GM20000 (cell line): ENCODE data around the gene RANBP17.
A peak's percentile ranks its signal among the peaks of the same experiment; 100 is the strongest.

Experiments
- DNase-seq: peaks from one replicate; pipeline ENCODE4 v3.0.0; 2012; ENCODE audit warnings: low spot score
- TF ChIP-seq, protein P1 (sequence below): IDR thresholded peaks from 2 replicates; pipeline ENCODE4 v1.5.1; 2012; ENCODE audit warnings: mild to moderate bottlenecking, control low read depth; ENCODE audit errors: extremely low read depth, missing control alignments

Gene RANBP17

GRCh38 chr5:171189442-171189841 is 327.6 kb downstream of the RANBP17 start:
- DNase-seq: no peak
- TF ChIP-seq, protein P1, sequence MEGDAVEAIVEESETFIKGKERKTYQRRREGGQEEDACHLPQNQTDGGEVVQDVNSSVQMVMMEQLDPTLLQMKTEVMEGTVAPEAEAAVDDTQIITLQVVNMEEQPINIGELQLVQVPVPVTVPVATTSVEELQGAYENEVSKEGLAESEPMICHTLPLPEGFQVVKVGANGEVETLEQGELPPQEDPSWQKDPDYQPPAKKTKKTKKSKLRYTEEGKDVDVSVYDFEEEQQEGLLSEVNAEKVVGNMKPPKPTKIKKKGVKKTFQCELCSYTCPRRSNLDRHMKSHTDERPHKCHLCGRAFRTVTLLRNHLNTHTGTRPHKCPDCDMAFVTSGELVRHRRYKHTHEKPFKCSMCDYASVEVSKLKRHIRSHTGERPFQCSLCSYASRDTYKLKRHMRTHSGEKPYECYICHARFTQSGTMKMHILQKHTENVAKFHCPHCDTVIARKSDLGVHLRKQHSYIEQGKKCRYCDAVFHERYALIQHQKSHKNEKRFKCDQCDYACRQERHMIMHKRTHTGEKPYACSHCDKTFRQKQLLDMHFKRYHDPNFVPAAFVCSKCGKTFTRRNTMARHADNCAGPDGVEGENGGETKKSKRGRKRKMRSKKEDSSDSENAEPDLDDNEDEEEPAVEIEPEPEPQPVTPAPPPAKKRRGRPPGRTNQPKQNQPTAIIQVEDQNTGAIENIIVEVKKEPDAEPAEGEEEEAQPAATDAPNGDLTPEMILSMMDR: no peak

- TF ChIP-seq, protein P1: no peak
- no peak for DNase-seq
Measured at GRCh38 chr5:171192111-171192510, 330.3 kb downstream of the RANBP17 start.

GRCh38 chr5:171201310-171201709 is 339.5 kb downstream of the RANBP17 start:
- TF ChIP-seq, protein P1: no peak
- no peak for DNase-seq

DNA sequence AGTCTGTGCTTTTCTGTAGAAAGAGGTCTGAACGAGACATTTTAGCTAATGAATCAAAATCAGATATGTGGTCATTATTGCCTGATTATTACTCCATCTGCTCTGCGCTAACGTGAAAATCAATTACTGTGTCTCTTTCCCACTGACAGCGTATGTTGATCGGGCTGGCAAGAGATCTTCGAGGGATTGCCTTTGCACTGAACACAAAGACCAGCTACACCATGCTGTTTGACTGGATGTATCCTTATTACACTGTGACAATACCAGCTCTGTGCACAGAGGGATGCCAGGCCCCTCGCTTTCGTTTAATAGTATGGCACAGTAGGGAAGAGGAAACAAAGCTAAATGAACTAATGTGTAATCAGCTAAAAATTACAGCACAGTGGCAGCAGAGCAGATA is 343.6 kb downstream of the RANBP17 start:
- DNase-seq: no peak
- TF ChIP-seq, protein P1: no peak

DNA sequence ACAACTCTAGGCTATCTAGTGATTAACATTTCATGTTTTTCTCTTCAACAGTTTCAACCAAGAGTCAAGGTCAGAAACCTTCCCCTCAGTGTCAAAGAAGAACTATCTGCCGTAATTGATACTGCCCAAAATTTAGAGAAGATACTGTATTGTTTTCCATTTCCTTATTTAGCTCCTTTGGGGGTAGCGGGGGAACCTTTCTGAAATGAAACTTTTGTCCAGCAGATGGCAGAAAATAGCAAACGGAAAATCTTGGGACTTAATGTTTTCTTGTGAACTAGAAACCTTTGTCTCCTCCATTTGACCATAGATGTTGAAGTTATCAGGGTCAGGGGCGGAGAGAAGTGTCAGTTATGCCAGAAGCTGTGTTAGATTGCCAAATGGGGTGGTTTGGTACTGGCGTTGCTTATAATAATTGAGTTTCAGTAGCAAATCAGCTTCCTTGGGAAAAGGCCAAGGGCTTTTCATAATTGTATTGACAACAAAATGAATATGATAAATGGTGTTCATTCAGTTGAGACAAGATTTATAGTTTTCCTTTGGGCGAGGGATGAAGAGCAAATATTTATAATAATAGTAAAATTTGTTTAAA is 345.5 kb downstream of the RANBP17 start:
- DNase-seq: peak; percentile 22
- TF ChIP-seq, protein P1: peak; percentile 34

DNA sequence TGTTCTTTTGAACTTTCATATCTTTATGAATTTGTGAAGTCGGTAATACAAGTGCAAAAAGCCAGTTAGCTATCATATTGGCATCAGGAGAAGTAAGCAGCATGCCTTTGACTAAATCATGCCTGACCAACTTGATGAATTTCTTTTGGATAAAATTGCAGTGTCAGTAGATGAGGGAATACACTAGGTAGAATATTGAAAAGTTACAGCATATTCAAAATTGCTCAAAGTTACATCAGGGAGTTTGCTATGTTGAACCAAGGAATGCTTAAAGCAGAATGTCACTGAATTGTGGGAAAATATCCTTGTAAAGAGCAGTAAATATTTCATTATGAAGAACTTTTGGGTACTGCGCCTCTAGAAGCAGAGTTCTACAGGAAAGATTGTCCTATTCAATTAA is 360.1 kb downstream of the RANBP17 start:
- TF ChIP-seq, protein P1: no peak
- DNase-seq: no peak

DNA sequence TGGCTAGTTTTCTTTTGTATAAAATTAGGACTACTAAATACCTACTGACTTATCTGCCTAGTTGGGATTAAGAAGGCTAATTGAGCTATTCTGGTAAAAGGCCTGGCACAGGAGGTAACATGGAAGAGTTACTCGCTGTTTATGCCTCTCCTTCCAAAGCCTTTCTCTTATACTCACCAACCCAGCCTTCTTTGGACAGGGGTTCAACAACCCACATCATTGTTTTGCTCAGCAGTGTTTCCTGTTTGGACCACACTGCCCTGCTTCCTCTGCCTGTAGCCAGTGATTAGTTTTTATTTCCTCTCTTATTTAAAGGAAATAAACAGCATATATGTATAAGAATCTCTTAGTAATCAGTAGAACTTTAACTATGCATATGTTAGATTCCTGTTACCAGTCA is 362.1 kb downstream of the RANBP17 start:
- no peak for DNase-seq
- TF ChIP-seq, protein P1: no peak
